D721Med (cell line): ENCODE data around the gene CENPT.

Experiments
- DNase-seq: peaks from one replicate; pipeline ENCODE4 v3.0.0; 2011; ENCODE audit warnings: low spot score; ENCODE audit not compliant: insufficient read length
- FAIRE-seq: peaks from 2 replicates; lab custom pipeline; 2011; peaks lifted over from hg19 to GRCh38; lab: Jason Lieb, UNC
- TF ChIP-seq, protein P1 (sequence below): IDR thresholded peaks from 2 replicates; pipeline ENCODE4 v1.5.1; 2012; ENCODE audit warnings: mild to moderate bottlenecking, control low read depth; ENCODE audit not compliant: insufficient read depth; ENCODE audit errors: missing control alignments

The CENPT gene

DNA sequence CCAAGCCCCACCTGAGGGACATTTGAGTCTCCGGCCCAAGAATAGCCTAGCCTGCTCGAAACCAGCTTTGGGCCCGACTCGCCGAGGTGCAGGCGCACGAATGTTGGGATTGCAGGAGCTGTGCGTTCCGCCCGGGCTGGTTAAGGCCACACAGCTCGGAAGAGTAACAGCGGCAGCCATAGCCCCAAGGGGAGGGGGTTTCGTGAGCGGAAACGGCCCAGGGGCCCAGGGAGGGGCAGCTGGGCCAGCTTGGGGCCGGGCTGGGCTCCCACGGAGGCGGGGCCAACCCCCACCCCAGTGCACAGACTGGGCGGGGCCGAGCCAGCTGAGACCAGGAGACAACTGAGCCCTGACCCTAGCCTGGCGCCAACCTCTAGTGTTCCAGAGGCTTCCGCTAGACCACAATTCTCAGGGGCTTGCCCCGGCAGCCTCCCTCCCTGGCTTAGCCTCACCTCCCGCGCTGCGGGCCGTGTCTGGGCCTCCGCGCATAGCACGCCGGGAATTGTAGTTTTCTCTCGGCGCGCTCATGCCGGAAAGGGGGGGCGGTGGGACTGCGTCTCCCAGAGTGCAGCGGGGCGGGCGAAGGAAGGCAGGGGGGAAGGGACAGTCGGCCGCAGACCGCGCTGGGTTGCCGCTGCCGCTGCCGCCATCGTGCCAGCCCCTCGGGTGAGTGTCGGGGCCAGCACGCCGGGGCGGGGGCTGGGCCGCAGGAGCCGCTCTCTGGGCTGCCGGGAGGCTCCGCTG lies 1.0 kb downstream of the CENPT start, which contains the start of gene NUTF2:
Gene NUTF2 (plus strand): TSS at position 614 of the 744 bp plus-strand sequence. CDS start 18,198 bp downstream, outside the sequence.
- no peak for FAIRE-seq
- TF ChIP-seq, protein P1, sequence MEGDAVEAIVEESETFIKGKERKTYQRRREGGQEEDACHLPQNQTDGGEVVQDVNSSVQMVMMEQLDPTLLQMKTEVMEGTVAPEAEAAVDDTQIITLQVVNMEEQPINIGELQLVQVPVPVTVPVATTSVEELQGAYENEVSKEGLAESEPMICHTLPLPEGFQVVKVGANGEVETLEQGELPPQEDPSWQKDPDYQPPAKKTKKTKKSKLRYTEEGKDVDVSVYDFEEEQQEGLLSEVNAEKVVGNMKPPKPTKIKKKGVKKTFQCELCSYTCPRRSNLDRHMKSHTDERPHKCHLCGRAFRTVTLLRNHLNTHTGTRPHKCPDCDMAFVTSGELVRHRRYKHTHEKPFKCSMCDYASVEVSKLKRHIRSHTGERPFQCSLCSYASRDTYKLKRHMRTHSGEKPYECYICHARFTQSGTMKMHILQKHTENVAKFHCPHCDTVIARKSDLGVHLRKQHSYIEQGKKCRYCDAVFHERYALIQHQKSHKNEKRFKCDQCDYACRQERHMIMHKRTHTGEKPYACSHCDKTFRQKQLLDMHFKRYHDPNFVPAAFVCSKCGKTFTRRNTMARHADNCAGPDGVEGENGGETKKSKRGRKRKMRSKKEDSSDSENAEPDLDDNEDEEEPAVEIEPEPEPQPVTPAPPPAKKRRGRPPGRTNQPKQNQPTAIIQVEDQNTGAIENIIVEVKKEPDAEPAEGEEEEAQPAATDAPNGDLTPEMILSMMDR = no peak
- peak; percentile 79 for DNase-seq

DNA sequence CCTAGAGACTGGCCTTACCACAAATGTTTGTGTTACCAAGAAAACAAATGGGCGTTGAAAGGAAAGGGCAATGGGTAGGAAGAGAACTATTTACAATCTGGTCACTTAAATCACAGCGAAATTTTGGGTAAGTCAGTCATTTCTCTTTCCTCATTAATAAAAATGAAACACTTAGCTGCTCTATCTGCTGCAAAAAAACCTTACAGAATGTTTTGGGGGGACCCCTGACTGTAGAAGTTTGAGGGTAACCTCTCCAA lies 1.5 kb downstream of the CENPT start:
- FAIRE-seq = no peak
- no peak for DNase-seq
- TF ChIP-seq, protein P1 = no peak

DNA sequence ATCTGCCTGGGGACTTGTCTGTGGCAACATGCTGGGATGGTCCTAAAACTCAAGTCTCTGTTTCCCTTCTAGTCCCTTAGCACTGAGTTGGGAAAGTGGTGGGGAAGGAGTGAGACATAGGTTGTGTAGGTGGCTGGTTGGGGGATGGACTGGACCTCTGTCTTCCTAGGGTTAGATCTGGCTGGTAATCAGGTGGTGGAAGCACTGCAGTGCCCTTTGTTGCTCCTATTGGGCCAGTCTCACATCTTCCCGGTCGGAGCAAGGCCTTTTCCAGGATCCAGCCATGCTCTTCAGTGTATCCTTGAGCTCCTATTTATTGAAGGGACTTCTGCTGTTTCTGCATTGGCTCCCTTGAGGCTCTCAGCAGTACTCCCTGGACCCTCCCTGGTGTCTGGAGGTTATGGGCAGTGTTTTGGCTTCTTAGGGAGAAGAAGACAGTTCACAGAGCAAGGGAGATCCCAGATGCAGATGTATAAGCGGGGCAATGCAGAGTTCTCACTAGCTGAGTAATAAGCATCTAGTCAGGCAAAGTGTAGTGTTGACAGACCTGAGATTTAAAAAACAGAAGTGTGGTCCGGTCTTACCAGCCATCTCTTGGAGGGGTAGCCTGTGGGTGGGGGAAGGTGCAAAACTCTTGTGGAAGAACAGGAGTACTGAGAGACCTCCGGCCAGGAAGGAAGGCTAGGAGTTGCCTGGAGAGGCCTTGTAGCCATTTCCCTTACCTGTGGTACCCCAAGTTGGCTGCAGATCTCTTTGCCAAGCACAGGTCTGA lies 2.0 kb downstream of the CENPT start:
- TF ChIP-seq, protein P1 = no peak
- DNase-seq (no peak), FAIRE-seq (no peak)

DNA sequence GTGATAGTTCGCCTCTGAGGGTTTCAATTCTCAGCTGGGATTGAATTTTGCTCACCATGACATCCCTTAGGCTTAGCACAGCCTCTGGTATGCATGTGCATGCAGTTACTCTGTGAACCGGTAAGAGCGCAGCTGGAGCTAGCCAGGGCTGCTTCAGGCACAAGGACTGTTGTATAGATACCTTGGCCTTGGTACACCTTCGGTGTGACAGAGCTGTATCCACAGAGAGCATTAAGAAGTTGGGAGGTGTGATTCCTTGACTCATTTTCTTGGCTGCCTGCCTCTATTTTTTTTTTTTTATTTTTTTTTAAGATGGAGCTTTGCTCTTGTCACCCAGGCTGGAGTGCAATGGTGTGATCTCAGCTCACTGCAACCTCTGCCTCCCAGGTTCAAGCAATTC lies 3.0 kb downstream of the CENPT start:
- TF ChIP-seq, protein P1 = no peak
- FAIRE-seq (no peak), DNase-seq (no peak)

DNA sequence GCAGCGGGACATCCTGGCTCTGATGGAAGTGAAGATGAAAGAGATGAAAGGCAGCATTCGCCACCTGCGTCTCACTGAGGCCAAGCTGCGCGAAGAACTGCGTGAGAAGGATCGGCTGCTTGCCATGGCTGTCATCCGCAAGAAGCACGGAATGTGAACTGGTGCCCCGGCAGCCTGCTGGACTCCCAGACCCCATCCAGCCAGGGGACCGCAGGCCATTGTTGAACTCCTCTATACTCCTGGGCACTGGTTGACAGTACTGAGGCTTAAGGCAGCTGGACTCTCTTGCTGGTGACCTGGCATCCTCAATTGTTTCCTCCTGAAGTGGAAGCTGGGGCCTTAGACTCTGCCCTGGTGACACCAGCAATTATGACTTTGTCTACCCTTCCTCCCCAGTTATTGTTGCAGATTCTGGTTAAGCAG lies 4.1 kb downstream of the CENPT start:
- FAIRE-seq (no peak), DNase-seq (no peak)
- TF ChIP-seq, protein P1 = no peak

DNA sequence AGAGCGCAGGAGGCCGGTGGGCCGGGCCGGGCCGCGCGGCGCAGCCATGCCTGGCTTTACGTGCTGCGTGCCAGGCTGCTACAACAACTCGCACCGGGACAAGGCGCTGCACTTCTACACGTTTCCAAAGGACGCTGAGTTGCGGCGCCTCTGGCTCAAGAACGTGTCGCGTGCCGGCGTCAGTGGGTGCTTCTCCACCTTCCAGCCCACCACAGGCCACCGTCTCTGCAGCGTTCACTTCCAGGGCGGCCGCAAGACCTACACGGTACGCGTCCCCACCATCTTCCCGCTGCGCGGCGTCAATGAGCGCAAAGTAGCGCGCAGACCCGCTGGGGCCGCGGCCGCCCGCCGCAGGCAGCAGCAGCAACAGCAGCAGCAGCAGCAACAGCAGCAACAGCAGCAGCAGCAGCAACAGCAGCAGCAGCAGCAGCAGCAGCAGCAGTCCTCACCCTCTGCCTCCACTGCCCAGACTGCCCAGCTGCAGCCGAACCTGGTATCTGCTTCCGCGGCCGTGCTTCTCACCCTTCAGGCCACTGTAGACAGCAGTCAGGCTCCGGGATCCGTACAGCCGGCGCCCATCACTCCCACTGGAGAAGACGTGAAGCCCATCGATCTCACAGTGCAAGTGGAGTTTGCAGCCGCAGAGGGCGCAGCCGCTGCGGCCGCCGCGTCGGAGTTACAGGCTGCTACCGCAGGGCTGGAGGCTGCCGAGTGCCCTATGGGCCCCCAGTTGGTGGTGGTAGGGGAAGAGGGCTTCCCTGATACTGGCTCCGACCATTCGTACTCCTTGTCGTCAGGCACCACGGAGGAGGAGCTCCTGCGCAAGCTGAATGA lies 4.8 kb downstream of the CENPT start:
- FAIRE-seq = no peak
- TF ChIP-seq, protein P1 = no peak
- no peak for DNase-seq
